ENCODE measurements around the gene SH3RF3. TPM values are rescaled to one million over a fixed set of nuclear protein-coding genes. Genes with fewer than 3 reads are reported as not detected.

SH3RF3 gene
- total RNA-seq, 1 experiment from 2014 or later, result 0.98 TPM

DNA sequence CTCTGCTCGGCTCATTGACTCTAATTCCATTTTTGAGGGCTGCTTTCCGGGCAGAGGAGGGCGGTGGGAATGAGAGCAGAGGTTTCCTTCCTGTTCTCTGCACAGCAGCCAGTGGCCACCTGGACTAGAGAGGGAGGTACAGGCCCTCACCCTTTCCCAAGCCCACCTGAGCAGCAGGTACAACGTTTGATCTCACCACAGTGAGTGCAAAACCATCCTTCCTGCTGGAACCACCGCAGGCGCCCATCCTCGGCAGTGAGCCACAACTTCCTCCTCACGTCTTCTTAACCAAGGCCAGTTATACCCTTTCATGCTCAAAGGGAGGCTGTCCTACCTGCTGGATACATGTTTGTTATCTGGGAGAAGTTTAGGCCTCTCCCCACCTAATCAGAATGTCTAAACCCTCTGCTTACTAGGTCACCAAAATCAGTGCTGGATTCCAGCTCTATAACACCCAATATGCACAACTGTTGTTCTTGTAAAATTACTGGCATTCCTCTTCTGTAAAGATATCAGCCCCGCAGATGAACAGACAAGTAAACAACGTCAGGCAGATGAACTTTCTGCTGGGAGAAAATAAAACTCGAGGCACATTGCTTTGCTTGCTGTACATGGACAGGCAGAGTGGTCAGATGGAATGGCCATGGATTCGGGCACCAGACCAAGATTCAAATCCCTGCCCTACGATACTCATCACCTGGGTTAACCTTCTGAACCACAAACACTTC, 191.4 kb downstream of the SH3RF3 start:
- ChIA-PET POLR2A (no interaction called here), CTCF (no interaction called here)
- H3K4me1 ChIP-seq, result no peaks in the 10 kb centered on the region
- H3K36me3 ChIP-seq (ENCODE audit: control insufficient read depth, insufficient read depth, low read length), result no peaks in the 10 kb centered on the region
- H3K4me1 Mint-ChIP-seq (ENCODE audit: low read depth, unreplicated experiment), result no peaks in the 10 kb centered on the region
- no peaks in the 10 kb centered on the region for H3K9me3 Mint-ChIP-seq (ENCODE audit: unreplicated experiment)
- H3K27ac Mint-ChIP-seq (ENCODE audit: unreplicated experiment), result no peak overlapping the region
- H3K4me3 Mint-ChIP-seq (ENCODE audit: unreplicated experiment), result no peak overlapping the region
- TF ChIP-seq, protein P1, sequence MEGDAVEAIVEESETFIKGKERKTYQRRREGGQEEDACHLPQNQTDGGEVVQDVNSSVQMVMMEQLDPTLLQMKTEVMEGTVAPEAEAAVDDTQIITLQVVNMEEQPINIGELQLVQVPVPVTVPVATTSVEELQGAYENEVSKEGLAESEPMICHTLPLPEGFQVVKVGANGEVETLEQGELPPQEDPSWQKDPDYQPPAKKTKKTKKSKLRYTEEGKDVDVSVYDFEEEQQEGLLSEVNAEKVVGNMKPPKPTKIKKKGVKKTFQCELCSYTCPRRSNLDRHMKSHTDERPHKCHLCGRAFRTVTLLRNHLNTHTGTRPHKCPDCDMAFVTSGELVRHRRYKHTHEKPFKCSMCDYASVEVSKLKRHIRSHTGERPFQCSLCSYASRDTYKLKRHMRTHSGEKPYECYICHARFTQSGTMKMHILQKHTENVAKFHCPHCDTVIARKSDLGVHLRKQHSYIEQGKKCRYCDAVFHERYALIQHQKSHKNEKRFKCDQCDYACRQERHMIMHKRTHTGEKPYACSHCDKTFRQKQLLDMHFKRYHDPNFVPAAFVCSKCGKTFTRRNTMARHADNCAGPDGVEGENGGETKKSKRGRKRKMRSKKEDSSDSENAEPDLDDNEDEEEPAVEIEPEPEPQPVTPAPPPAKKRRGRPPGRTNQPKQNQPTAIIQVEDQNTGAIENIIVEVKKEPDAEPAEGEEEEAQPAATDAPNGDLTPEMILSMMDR (IDR thresholded peaks at IDR 0.05; ENCODE audit: insufficient read depth in 1 of 2, low read depth in 1 of 2, low read length in 1 of 2, severe bottlenecking in 1 of 2, unreplicated experiment in 1 of 2), result no peak
- no TSS peak for BruUV-seq (replicated peaks)
- intact Hi-C loops (cut with micrococcal nuclease; ENCODE audit: unreplicated experiment), result no loop called here
- no peaks in the 10 kb centered on the region for H3K27me3 ChIP-seq (replicated peaks; ENCODE audit: control insufficient read depth, insufficient read depth, low read length)
- no peaks in the 10 kb centered on the region for H3K9me3 ChIP-seq
- peaks cover 24% of the 10 kb centered on the region for H3K27me3 Mint-ChIP-seq (ENCODE audit: insufficient read depth, unreplicated experiment)
- H3K4me3 ChIP-seq (ENCODE audit: low read depth, low read length), result no peak overlapping the region
- DNase-seq, result no peak
- no peaks in the 10 kb centered on the region for H3K36me3 Mint-ChIP-seq (ENCODE audit: insufficient read depth, unreplicated experiment)

DNA sequence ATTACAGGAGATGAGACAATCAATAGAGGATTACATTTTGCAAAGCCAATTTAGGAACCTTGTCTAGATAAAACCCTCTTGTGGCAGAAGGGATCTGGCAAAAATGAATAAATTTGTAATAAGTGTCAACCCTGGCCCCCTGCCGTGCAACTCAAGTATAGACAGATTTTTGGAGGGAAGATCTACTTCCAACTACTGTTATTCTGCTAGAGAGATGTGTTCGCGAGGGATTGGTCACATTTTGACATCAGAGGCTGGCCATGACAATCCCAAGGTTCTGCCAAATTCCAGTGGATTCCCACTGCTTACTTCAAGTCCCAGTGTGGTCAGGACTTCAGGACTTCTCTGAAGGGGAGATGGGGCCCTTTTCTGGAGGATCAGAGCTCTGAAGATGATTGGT, 192.6 kb downstream of the SH3RF3 start:
- Mint-ChIP-seq H3K4me3 (ENCODE audit: unreplicated experiment) (no peak overlapping the region), H3K27ac (ENCODE audit: unreplicated experiment) (no peak overlapping the region), H3K4me1 (ENCODE audit: low read depth, unreplicated experiment) (no peaks in the 10 kb centered on the region), H3K9me3 (ENCODE audit: unreplicated experiment) (no peaks in the 10 kb centered on the region), H3K36me3 (ENCODE audit: insufficient read depth, unreplicated experiment) (no peaks in the 10 kb centered on the region), H3K27me3 (ENCODE audit: insufficient read depth, unreplicated experiment) (peaks cover 29% of the 10 kb centered on the region)
- DNase-seq, result no peak
- Histone ChIP-seq H3K4me3 (ENCODE audit: low read depth, low read length) (no peak overlapping the region), H3K4me1 (no peaks in the 10 kb centered on the region), H3K27me3 (replicated peaks; ENCODE audit: control insufficient read depth, insufficient read depth, low read length) (no peaks in the 10 kb centered on the region), H3K36me3 (ENCODE audit: control insufficient read depth, insufficient read depth, low read length) (no peaks in the 10 kb centered on the region), H3K9me3 (no peaks in the 10 kb centered on the region)
- ChIA-PET POLR2A (no interaction called here), CTCF (no interaction called here)
- TF ChIP-seq, protein P1 (IDR thresholded peaks at IDR 0.05; ENCODE audit: insufficient read depth in 1 of 2, low read depth in 1 of 2, low read length in 1 of 2, severe bottlenecking in 1 of 2, unreplicated experiment in 1 of 2), result no peak
- no TSS peak for BruUV-seq (replicated peaks)
- intact Hi-C loops (cut with micrococcal nuclease; ENCODE audit: unreplicated experiment), result no loop called here

DNA sequence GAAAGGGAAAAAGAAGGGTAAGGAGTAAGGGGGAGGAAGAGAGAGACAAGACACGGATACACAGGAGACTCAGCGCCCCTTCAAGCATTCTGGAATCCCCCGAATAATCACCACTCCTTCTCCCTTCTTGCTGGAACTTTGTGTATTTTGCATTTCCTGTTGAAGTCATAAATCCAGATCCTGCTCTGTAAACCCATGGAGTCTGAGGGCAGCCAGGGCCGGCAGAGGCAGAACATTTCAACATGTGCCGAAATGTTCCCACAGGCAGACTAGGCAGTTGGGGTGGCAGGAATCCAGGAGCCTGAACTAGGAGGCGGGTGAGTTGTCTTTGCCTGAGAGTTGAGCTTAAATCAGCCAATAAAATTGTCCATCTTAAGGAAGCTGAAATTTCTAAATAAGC, 193.1 kb downstream of the SH3RF3 start:
- ChIA-PET CTCF (no interaction called here), POLR2A (no interaction called here)
- H3K36me3 Mint-ChIP-seq (ENCODE audit: insufficient read depth, unreplicated experiment), result no peaks in the 10 kb centered on the region
- no peak overlapping the region for H3K4me3 Mint-ChIP-seq (ENCODE audit: unreplicated experiment)
- H3K27me3 Mint-ChIP-seq (ENCODE audit: insufficient read depth, unreplicated experiment), result peaks cover 34% of the 10 kb centered on the region
- Histone ChIP-seq H3K4me1 (no peaks in the 10 kb centered on the region), H3K9me3 (no peaks in the 10 kb centered on the region), H3K4me3 (ENCODE audit: low read depth, low read length) (no peak overlapping the region), H3K27me3 (replicated peaks; ENCODE audit: control insufficient read depth, insufficient read depth, low read length) (no peaks in the 10 kb centered on the region), H3K36me3 (ENCODE audit: control insufficient read depth, insufficient read depth, low read length) (no peaks in the 10 kb centered on the region)
- H3K27ac Mint-ChIP-seq (ENCODE audit: unreplicated experiment), result no peak overlapping the region
- TF ChIP-seq, protein P1 (IDR thresholded peaks at IDR 0.05; ENCODE audit: insufficient read depth in 1 of 2, low read depth in 1 of 2, low read length in 1 of 2, severe bottlenecking in 1 of 2, unreplicated experiment in 1 of 2), result no peak
- no TSS peak for BruUV-seq (replicated peaks)
- no peaks in the 10 kb centered on the region for H3K9me3 Mint-ChIP-seq (ENCODE audit: unreplicated experiment)
- no peaks in the 10 kb centered on the region for H3K4me1 Mint-ChIP-seq (ENCODE audit: low read depth, unreplicated experiment)
- intact Hi-C loops (cut with micrococcal nuclease; ENCODE audit: unreplicated experiment), result no loop called here
- no peak for DNase-seq

Measured in Caco-2 (cell line).